Endodermal cell (in vitro differentiated cells): ENCODE results near the gene ABLIM1. TPM values are rescaled to one million over a fixed set of nuclear protein-coding genes. Genes with fewer than 3 reads are reported as not detected.

Experiments used
- DNase-seq: peaks from one replicate; pipeline ENCODE4 v3.0.0-alpha.2; 2017
- H3K27ac ChIP-seq: 2 replicates; pipeline ENCODE4 v1.5.1; 2013; ENCODE audit warnings: mild to moderate bottlenecking, low read depth, low read length, moderate library complexity
- H3K27me3 ChIP-seq: 2 replicates; pipeline ENCODE4 v1.6.1; 2013; ENCODE audit warnings: mild to moderate bottlenecking, low read length, moderate library complexity; ENCODE audit not compliant: insufficient read depth, control insufficient read depth, poor library complexity, severe bottlenecking
- H3K36me3 ChIP-seq: 2 replicates; pipeline ENCODE4 v1.7.0; 2013; ENCODE audit warnings: mild to moderate bottlenecking, low read length, moderate library complexity; ENCODE audit not compliant: control insufficient read depth, insufficient read depth
- H3K4me1 ChIP-seq: one replicate; pipeline ENCODE4 v1.7.0; 2013; ENCODE audit warnings: low read length; ENCODE audit not compliant: control insufficient read depth, insufficient read depth
- H3K4me3 ChIP-seq: 2 replicates; pipeline ENCODE4 v1.5.1; 2013; ENCODE audit warnings: mild to moderate bottlenecking, low read length, moderate library complexity
- H3K9ac ChIP-seq: 2 replicates; pipeline ENCODE4 v1.6.1; 2013; ENCODE audit warnings: mild to moderate bottlenecking, low read length, moderate library complexity; ENCODE audit not compliant: poor library complexity, severe bottlenecking; ENCODE audit errors: extremely low read depth
- H3K9me3 ChIP-seq: 2 replicates; pipeline ENCODE4 v1.6.1; 2013; ENCODE audit warnings: mild to moderate bottlenecking, low read length, moderate library complexity; ENCODE audit not compliant: control insufficient read depth
- H3K27ac Mint-ChIP-seq: 2 replicates; pipeline ENCODE4 v1.8.0; 2020; ENCODE audit warnings: mixed read lengths
- H3K27me3 Mint-ChIP-seq: 2 replicates; pipeline ENCODE4 v1.8.0; 2021; ENCODE audit warnings: mild to moderate bottlenecking, mixed read lengths; ENCODE audit not compliant: insufficient read depth
- H3K36me3 Mint-ChIP-seq: 2 replicates; pipeline ENCODE4 v1.8.0; 2020; ENCODE audit warnings: low read depth, mixed read lengths
- H3K4me1 Mint-ChIP-seq: 2 replicates; pipeline ENCODE4 v1.8.0; 2020; ENCODE audit warnings: mixed read lengths
- H3K4me3 Mint-ChIP-seq: 2 replicates; pipeline ENCODE4 v1.8.0; 2020; ENCODE audit warnings: mild to moderate bottlenecking, moderate library complexity, mixed read lengths
- H3K9me3 Mint-ChIP-seq: 2 replicates; pipeline ENCODE4 v1.8.0; 2020; ENCODE audit warnings: mild to moderate bottlenecking, mixed read lengths
- CTCF ChIP-seq: fragments of 200-600 bp; sonication (generic); conservative IDR thresholded peaks from 2 replicates; pipeline ENCODE4 v1.5.0; 2021; ENCODE audit warnings: antibody characterized with exemption, mild to moderate bottlenecking
- WGBS, 2 experiments: methylation state at CpG; one replicate each; pipeline versions ENCODE4 v1.1.5 to v1.1.7; 2013; ENCODE audit warnings: missing lambda C conversion rate in 2 of 2, mixed read lengths in 1 of 2; ENCODE audit not compliant: insufficient coverage in 1 of 2, insufficient read length in 1 of 2; 5-methylcytosine and 5-hydroxymethylcytosine counted together
- total RNA-seq, 2 donors: library from RNA; stranded (reverse); fragmentation: NEBNext Ultra II Directional in 1 of 2; extraction: Animal tissue kit (Norgen Biotek cat#: 25700) in 1 of 2; gene quantifications; 2 replicates in 1 of 2; 3 replicates in 1 of 2; pipeline ENCODE4 v1.2.1, GENCODE V29; 2021

ABLIM1 gene
- total RNA-seq, 2 donors from 2014 or later, result 39.3 to 49.3 TPM

GRCh38 chr10:114646426-114646825 lies 11.6 kb downstream of the ABLIM1 start:
- Mint-ChIP-seq H3K4me3 (no peak overlapping the region), H3K27ac (no peak overlapping the region), H3K27me3 (no peaks in the 10 kb centered on the region), H3K4me1 (no peaks in the 10 kb centered on the region), H3K36me3 (no peaks in the 10 kb centered on the region), H3K9me3 (no peaks in the 10 kb centered on the region)
- Histone ChIP-seq H3K36me3 (no peaks in the 10 kb centered on the region), H3K27me3 (no peaks in the 10 kb centered on the region), H3K9me3 (no peaks in the 10 kb centered on the region), H3K4me1 (peaks cover 2% of the 10 kb centered on the region), H3K4me3 (no peak overlapping the region), H3K27ac (no peak overlapping the region), H3K9ac (no peak overlapping the region)
- DNase-seq, result no peak
- TF ChIP-seq CTCF, result no peak
- 82 to 92% methylated on average over 4 to 5 of the region's 5 CpGs for WGBS, 2 experiments

GRCh38 chr10:114645706-114646105 lies 12.4 kb downstream of the ABLIM1 start:
- no peak overlapping the region for H3K9ac ChIP-seq
- no peaks in the 10 kb centered on the region for H3K27me3 Mint-ChIP-seq
- H3K36me3 ChIP-seq, result no peaks in the 10 kb centered on the region
- no peaks in the 10 kb centered on the region for H3K27me3 ChIP-seq
- WGBS, 2 experiments, result 100% methylated on average over 1 to 2 of the region's 3 CpGs
- H3K27ac ChIP-seq, result no peak overlapping the region
- no peak overlapping the region for H3K27ac Mint-ChIP-seq
- H3K4me3 Mint-ChIP-seq, result no peak overlapping the region
- no peaks in the 10 kb centered on the region for H3K4me1 Mint-ChIP-seq
- H3K4me3 ChIP-seq, result no peak overlapping the region
- TF ChIP-seq CTCF, result no peak
- no peaks in the 10 kb centered on the region for H3K36me3 Mint-ChIP-seq
- DNase-seq, result no peak
- no peaks in the 10 kb centered on the region for H3K9me3 Mint-ChIP-seq
- peaks cover 2% of the 10 kb centered on the region for H3K4me1 ChIP-seq
- H3K9me3 ChIP-seq, result no peaks in the 10 kb centered on the region

- H3K27me3 Mint-ChIP-seq, result no peaks in the 10 kb centered on the region
- Histone ChIP-seq H3K4me1 (peaks cover 2% of the 10 kb centered on the region), H3K27ac (no peak overlapping the region), H3K4me3 (no peak overlapping the region), H3K27me3 (no peaks in the 10 kb centered on the region), H3K9ac (no peak overlapping the region), H3K36me3 (no peaks in the 10 kb centered on the region), H3K9me3 (no peaks in the 10 kb centered on the region)
- no peaks in the 10 kb centered on the region for H3K36me3 Mint-ChIP-seq
- TF ChIP-seq CTCF, result no peak
- peaks cover 4% of the 10 kb centered on the region for H3K4me1 Mint-ChIP-seq
- H3K9me3 Mint-ChIP-seq, result no peaks in the 10 kb centered on the region
- H3K4me3 Mint-ChIP-seq, result no peak overlapping the region
- WGBS, 2 experiments, result 86% methylated on average over 2 of the region's 2 CpGs; no CpG with 5 or more reads in 1 of the 2 experiments
- DNase-seq, result no peak
- H3K27ac Mint-ChIP-seq, result no peak overlapping the region
Observed at GRCh38 chr10:114643158-114643557, 14.9 kb downstream of the ABLIM1 start.
